ENCODE results near the gene C6orf136. TPM values are rescaled to one million over a fixed set of nuclear protein-coding genes. Genes with fewer than 3 reads are reported as not detected.
A peak's percentile ranks its signal among the peaks of the same experiment; 100 is the strongest.
"Not testable (repeated sequence)": the region's sequence is repeated elsewhere in the genome, so short reads cannot be mapped to it uniquely, and the experiment has no call there.

The C6orf136 gene, protein sequence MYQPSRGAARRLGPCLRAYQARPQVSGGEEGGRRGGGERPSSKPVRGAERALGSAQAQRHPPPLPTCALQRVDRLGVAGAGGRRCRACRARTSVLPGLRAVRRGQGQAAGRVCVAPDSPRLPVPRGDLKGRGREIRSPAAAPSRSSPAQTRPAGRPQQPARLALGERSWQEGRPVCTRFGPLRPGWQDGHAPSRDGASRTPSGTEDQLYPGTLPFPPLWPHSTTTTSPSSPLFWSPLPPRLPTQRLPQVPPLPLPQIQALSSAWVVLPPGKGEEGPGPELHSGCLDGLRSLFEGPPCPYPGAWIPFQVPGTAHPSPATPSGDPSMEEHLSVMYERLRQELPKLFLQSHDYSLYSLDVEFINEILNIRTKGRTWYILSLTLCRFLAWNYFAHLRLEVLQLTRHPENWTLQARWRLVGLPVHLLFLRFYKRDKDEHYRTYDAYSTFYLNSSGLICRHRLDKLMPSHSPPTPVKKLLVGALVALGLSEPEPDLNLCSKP
- polyA plus RNA-seq (2011; rRNA removed) (7.5 and 9.2 TPM in 2 replicates), polyA plus RNA-seq (2017; fragmentation: RNase III; extraction: RNeasy Plus Mini Kit Qiagen cat#74134 plus additional on column Dnase treatment) (11.4 to 12.6 TPM (median 11.7 TPM) in 3 replicates), polyA minus RNA-seq (2011; rRNA and poly(A)+ RNA removed) (11.7 and 15.0 TPM in 2 replicates)
- 15.7 and 16.9 TPM in 2 replicates for polyA plus RNA-seq (2012; cell fraction: cytosol; rRNA removed)
- polyA plus RNA-seq (2012; cell fraction: nucleus; rRNA removed) = 30.3 and 36.4 TPM in 2 replicates

GRCh38 chr6:30646450-30647241 is at the start of gene C6orf136:
TSS of gene C6orf136 (plus strand) at chr6:30647133. CDS start at chr6:30647232, 99 bp downstream.
- H3K27ac ChIP-seq = peak within 1 kb of the TSS; percentile 88 to 97
- H3K4me3 ChIP-seq = peak within 1 kb of the TSS; percentile 72
- ATAC-seq (peak; percentile 86 to 89), DNase-seq (ENCODE audit: low read depth in 1 of 2, low spot score in 1 of 2) (peak; percentile 85 to 93), FAIRE-seq (no peak)
- no peaks in the 10 kb centered on the region for H3K9me3 ChIP-seq
- H3K4me1 ChIP-seq = peaks cover 9% of the 10 kb centered on the region
- H3K4me2 ChIP-seq = peak within 1 kb of the TSS; percentile 71
- CTCF ChIA-PET = interaction anchor here (0.6 kb wide), 1 partner anchor 11 kb away, joined by 3 read pairs; no protein-coding TSS in a partner anchor
- WGBS (ENCODE audit: missing lambda C conversion rate) = 31% methylated on average over 18 of the region's 37 CpGs
- POLR2A ChIA-PET = interaction anchor here (1.0 kb wide), 1 partner anchor 29 kb away, joined by 4 read pairs; the partner anchor contains the start of genes MRPS18B and PPP1R10
- TF ChIP-seq PHF8 (IDR thresholded peaks at IDR 0.05; ENCODE audit: borderline replicate concordance, low read depth) (no peak), CBX2 (IDR thresholded peaks at IDR 0.05; ENCODE audit: borderline replicate concordance, low read depth) (no peak), MAFK (IDR thresholded peaks at IDR 0.05; ENCODE audit: partially characterized antibody) (no peak), HDAC2 (IDR thresholded peaks at IDR 0.05) (no peak), JUN (IDR thresholded peaks at IDR 0.05) (no peak; a peak in 1 of 5 replicates), CHD2 (IDR thresholded peaks at IDR 0.05; ENCODE audit: low read length, partially characterized antibody) (no peak), NFE2L2 (conservative IDR thresholded peaks at IDR 0.05; ENCODE audit: low read length) (no peak), EHMT2 (IDR thresholded peaks at IDR 0.05; ENCODE audit: low read depth) (no peak)
- TF ChIP-seq, protein P1, sequence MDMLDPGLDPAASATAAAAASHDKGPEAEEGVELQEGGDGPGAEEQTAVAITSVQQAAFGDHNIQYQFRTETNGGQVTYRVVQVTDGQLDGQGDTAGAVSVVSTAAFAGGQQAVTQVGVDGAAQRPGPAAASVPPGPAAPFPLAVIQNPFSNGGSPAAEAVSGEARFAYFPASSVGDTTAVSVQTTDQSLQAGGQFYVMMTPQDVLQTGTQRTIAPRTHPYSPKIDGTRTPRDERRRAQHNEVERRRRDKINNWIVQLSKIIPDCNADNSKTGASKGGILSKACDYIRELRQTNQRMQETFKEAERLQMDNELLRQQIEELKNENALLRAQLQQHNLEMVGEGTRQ (IDR thresholded peaks at IDR 0.05) = no peak

- not testable (repeated sequence) for FAIRE-seq, H3K27ac ChIP-seq, H3K4me2 ChIP-seq, H3K4me1 ChIP-seq, H3K9me3 ChIP-seq, H3K4me3 ChIP-seq
- peak; percentile 86 to 88 for ATAC-seq
- ChIA-PET POLR2A (interaction anchor here (0.8 to 1.7 kb wide), 2 partner anchors 15 to 17 kb away, joined by 3 to 10 read pairs; no protein-coding TSS in a partner anchor), CTCF (interaction anchor here (0.7 to 3.8 kb wide), 17 partner anchors 9 to 144 kb away, joined by 3 to 24 read pairs (median 5); no protein-coding TSS in a partner anchor)
- WGBS (ENCODE audit: missing lambda C conversion rate) = 77% methylated on average over 14 of the region's 15 CpGs
- TF ChIP-seq HOXA7 (CRISPR knock-in tag; IDR thresholded peaks at IDR 0.05) (peak; percentile 57; the same call in 1 of the 2 replicates), RAD21 (conservative IDR thresholded peaks at IDR 0.05 in 1 of 2, IDR thresholded peaks at IDR 0.05 in 1 of 2) (peak in 1 of 2 experiments; percentile 42; a peak in 3 of 5 replicates), POLR2AphosphoS2 (conservative IDR thresholded peaks at IDR 0.05; ENCODE audit: low read length) (peak; percentile 70; the same call in 1 of the 2 replicates), SMC3 (IDR thresholded peaks at IDR 0.05) (peak; percentile 57)
- TF ChIP-seq, protein P1 (IDR thresholded peaks at IDR 0.05) = 0 out of 2 replicates have a peak, but pooled peaks have one; percentile 8
- TF ChIP-seq, protein P2, sequence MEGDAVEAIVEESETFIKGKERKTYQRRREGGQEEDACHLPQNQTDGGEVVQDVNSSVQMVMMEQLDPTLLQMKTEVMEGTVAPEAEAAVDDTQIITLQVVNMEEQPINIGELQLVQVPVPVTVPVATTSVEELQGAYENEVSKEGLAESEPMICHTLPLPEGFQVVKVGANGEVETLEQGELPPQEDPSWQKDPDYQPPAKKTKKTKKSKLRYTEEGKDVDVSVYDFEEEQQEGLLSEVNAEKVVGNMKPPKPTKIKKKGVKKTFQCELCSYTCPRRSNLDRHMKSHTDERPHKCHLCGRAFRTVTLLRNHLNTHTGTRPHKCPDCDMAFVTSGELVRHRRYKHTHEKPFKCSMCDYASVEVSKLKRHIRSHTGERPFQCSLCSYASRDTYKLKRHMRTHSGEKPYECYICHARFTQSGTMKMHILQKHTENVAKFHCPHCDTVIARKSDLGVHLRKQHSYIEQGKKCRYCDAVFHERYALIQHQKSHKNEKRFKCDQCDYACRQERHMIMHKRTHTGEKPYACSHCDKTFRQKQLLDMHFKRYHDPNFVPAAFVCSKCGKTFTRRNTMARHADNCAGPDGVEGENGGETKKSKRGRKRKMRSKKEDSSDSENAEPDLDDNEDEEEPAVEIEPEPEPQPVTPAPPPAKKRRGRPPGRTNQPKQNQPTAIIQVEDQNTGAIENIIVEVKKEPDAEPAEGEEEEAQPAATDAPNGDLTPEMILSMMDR (IDR thresholded peaks at IDR 0.05) = peak; percentile 51
- DNase-seq (ENCODE audit: low read depth in 1 of 2, low spot score in 1 of 2) = peak; percentile 59 to 78
Observed at GRCh38 chr6:30597315-30598144, 49.4 kb upstream of the C6orf136 start.
